K562 (cell line): Measurements from ENCODE around the gene CD2. TPM values are rescaled to one million over a fixed set of nuclear protein-coding genes. Genes with fewer than 3 reads are reported as not detected.
A peak's percentile ranks its signal among the peaks of the same experiment; 100 is the strongest.

ENCODE experiments used
- CREB3 ChIP-seq: fragments of 450-650 bp; conservative IDR thresholded peaks from 2 replicates; pipeline ENCODE4 v1.6.1; 2016; ENCODE audit warnings: missing genetic modification characterization, low read depth, mild to moderate bottlenecking, missing compliant biosample characterization, moderate library complexity
- ESRRB ChIP-seq: fragments of 250-450 bp; sonication (Bioruptor Pico); IDR thresholded peaks from 2 replicates; pipeline ENCODE4 v1.5.0; 2020; ENCODE audit warnings: mild to moderate bottlenecking, moderate library complexity, borderline replicate concordance
- FOXK2 ChIP-seq, 2 experiments: fragments of 450-650 bp; IDR thresholded peaks in 1 of 2; conservative IDR thresholded peaks in 1 of 2; 2 replicates each; pipeline ENCODE4 v1.6.1; 2016; ENCODE audit warnings: low read depth in 2 of 2, mild to moderate bottlenecking in 1 of 2
- GABPB2 ChIP-seq: fragments of 250-450 bp; sonication (Bioruptor Pico); conservative IDR thresholded peaks from 2 replicates; pipeline ENCODE4 v1.5.1; 2021; ENCODE audit warnings: mild to moderate bottlenecking
- HDAC1 ChIP-seq, 2 experiments: fragments of 450-650 bp; IDR thresholded peaks; 2 replicates each; pipeline ENCODE4 v1.6.1; 2016 to 2017; ENCODE audit warnings: inconsistent platforms in 1 of 2, mild to moderate bottlenecking in 1 of 2, moderate library complexity in 1 of 2
- HDAC3 ChIP-seq: fragments of 450-650 bp; IDR thresholded peaks from 2 replicates; pipeline ENCODE4 v1.6.1; 2018; ENCODE audit warnings: borderline replicate concordance, mild to moderate bottlenecking, moderate library complexity; ENCODE audit not compliant: partially characterized antibody
- HNRNPLL ChIP-seq: fragments of 200-400 bp; formaldehyde crosslinking; IDR thresholded peaks from 2 replicates; pipeline ENCODE4 v1.6.1; 2017; ENCODE audit warnings: low read length, low read depth, mild to moderate bottlenecking; ENCODE audit not compliant: poor library complexity, severe bottlenecking
- HOXB6 ChIP-seq: fragments of 250-450 bp; sonication (Bioruptor Pico); IDR thresholded peaks from 2 replicates; pipeline ENCODE4 v1.5.1; 2022; ENCODE audit warnings: mild to moderate bottlenecking, borderline replicate concordance
- JUN ChIP-seq, 2 experiments: sonication (generic) in 1 of 2; formaldehyde crosslinking in 1 of 2; IDR thresholded peaks; 2 replicates each; pipeline versions ENCODE4 v1.6.1 to v1.8.0; 2012 to 2022; ENCODE audit warnings: borderline replicate concordance in 2 of 2, mild to moderate bottlenecking in 2 of 2, improper control_type of control experiment in 1 of 2, low read depth in 1 of 2, low read length in 1 of 2, missing genetic modification reagents in 1 of 2
- MBD2 ChIP-seq: sonication (generic); IDR thresholded peaks from 2 replicates; pipeline ENCODE4 v1.6.1; 2016; ENCODE audit warnings: low read depth, borderline replicate concordance
- NFE2L1 ChIP-seq: fragments of 450-650 bp; IDR thresholded peaks from 2 replicates; pipeline ENCODE4 v1.6.1; 2016; ENCODE audit warnings: missing genetic modification characterization, low read depth, mild to moderate bottlenecking, missing compliant biosample characterization, moderate library complexity, borderline replicate concordance
- NR1H2 ChIP-seq: sonication (generic); formaldehyde crosslinking; IDR thresholded peaks from 2 replicates; pipeline ENCODE4 v1.4.0; 2020; ENCODE audit warnings: mild to moderate bottlenecking, missing genetic modification reagents
- SAP30 ChIP-seq: fragments of 200-600 bp; sonication (generic); IDR thresholded peaks from 2 replicates; pipeline ENCODE4 v1.6.1; 2012; ENCODE audit warnings: borderline replicate concordance, low read depth, mild to moderate bottlenecking, moderate library complexity, low read length, control low read depth, inconsistent platforms; ENCODE audit not compliant: insufficient read depth, poor library complexity, severe bottlenecking
- SMAD4 ChIP-seq: fragments of 250-450 bp; sonication (Bioruptor Pico); conservative IDR thresholded peaks from 2 replicates; pipeline ENCODE4 v1.8.0; 2021; ENCODE audit warnings: inconsistent platforms, mild to moderate bottlenecking, moderate library complexity
- THAP7 ChIP-seq: fragments of 250-450 bp; sonication (Bioruptor Pico); IDR thresholded peaks from 2 replicates; pipeline ENCODE4 v1.5.0; 2021
- TOE1 ChIP-seq, 2 experiments: fragments of 450-650 bp in 1 of 2; sonication (generic) in 1 of 2; formaldehyde crosslinking in 1 of 2; IDR thresholded peaks; 2 replicates each; pipeline versions ENCODE4 v1.7.1 to v1.8.0; 2016 to 2022; ENCODE audit warnings: borderline replicate concordance in 2 of 2, mild to moderate bottlenecking in 2 of 2, antibody characterized with exemption in 1 of 2, inconsistent platforms in 1 of 2, low read depth in 1 of 2, missing genetic modification reagents in 1 of 2, moderate library complexity in 1 of 2
- TSHZ1 ChIP-seq: fragments of 250-450 bp; sonication (Bioruptor Pico); IDR thresholded peaks from 2 replicates; pipeline ENCODE4 v1.4.0; 2020; ENCODE audit warnings: mild to moderate bottlenecking, moderate library complexity
- ZNF408 ChIP-seq: fragments of 250-450 bp; sonication (Bioruptor Pico); IDR thresholded peaks from 2 replicates; pipeline ENCODE4 v1.4.0; 2020; ENCODE audit warnings: low read depth, mild to moderate bottlenecking, moderate library complexity
- ZNF41 ChIP-seq: fragments of 250-450 bp; sonication (Bioruptor Pico); conservative IDR thresholded peaks from 2 replicates; pipeline ENCODE4 v1.4.0; 2020; ENCODE audit warnings: mild to moderate bottlenecking
- ZNF445 ChIP-seq: fragments of 250-450 bp; sonication (Bioruptor Pico); IDR thresholded peaks from 2 replicates; pipeline ENCODE4 v1.4.0; 2020; ENCODE audit warnings: low read depth, mild to moderate bottlenecking, moderate library complexity
- ZNF668 ChIP-seq: fragments of 250-450 bp; sonication (Bioruptor Pico); IDR thresholded peaks from 2 replicates; pipeline ENCODE4 v1.8.0; 2022; ENCODE audit warnings: mild to moderate bottlenecking, inconsistent platforms
- polyA plus RNA-seq, 8 experiments: library from polyadenylated mRNA; depleted of rRNA in 4 of 8; stranded (reverse) in 5 of 8; unstranded in 3 of 8; fragments of >200 nt; fragmentation: Nextera tagmentation in 2 of 8; fragmentation: Illumina TruSeq in 1 of 8; extraction: Ambion mirVana in 2 of 8; extraction: Trizol in 1 of 8; gene quantifications; 2 replicates each; pipeline versions ENCODE4 v1.2.1 to v1.2.3, GENCODE V29; 2011 to 2014; ENCODE audit warnings: inconsistent platforms in 1 of 8, missing spikeins in 1 of 8
- total RNA-seq, 7 experiments: library from RNA; depleted of rRNA in 6 of 7; stranded (reverse); fragments of >200 nt in 6 of 7; fragmentation: Illumina TruSeq in 2 of 7; extraction: Trizol in 2 of 7; gene quantifications; 2 replicates each; pipeline versions ENCODE4 v1.2.1 to v1.2.3, GENCODE V29; 2011 to 2021; ENCODE audit warnings: low replicate concordance in 1 of 7

CD2 gene
- total and polyA plus RNA-seq, 9 of the 15 experiments (the other 6 are each of a cell fraction or from before 2014, with no cell fraction given), result 0.07 to 0.16 TPM; not detected in 7

- TF ChIP-seq HNRNPLL (no peak), HOXB6 (CRISPR knock-in tag) (no peak), MBD2 (no peak), ZNF41 (CRISPR knock-in tag) (no peak), ESRRB (no peak), HDAC3 (no peak), ZNF445 (CRISPR knock-in tag) (no peak), NR1H2 (CRISPR knock-in tag) (no peak), NFE2L1 (no peak), HDAC1 (IDR thresholded peaks at IDR 0.05) (no peak), CREB3 (no peak), ZNF668 (CRISPR knock-in tag) (no peak), FOXK2 (conservative IDR thresholded peaks at IDR 0.05 in 1 of 2, IDR thresholded peaks at IDR 0.05 in 1 of 2; ENCODE audit: low read depth in 2 of 2) (no peak), TSHZ1 (CRISPR knock-in tag) (0 out of 2 replicates have a peak, but pooled peaks have one; percentile 12), TOE1 (IDR thresholded peaks at IDR 0.05; ENCODE audit: borderline replicate concordance) (no peak), TOE1 (CRISPR knock-in tag; IDR thresholded peaks at IDR 0.05; ENCODE audit: borderline replicate concordance, low read depth) (no peak), SAP30 (no peak), THAP7 (CRISPR knock-in tag) (no peak), SMAD4 (CRISPR knock-in tag) (peak; percentile 34; the same call in 1 of the 2 replicates), GABPB2 (no peak), JUN (IDR thresholded peaks at IDR 0.05; ENCODE audit: borderline replicate concordance, low read depth, low read length) (no peak), JUN (CRISPR knock-in tag; IDR thresholded peaks at IDR 0.05; ENCODE audit: borderline replicate concordance) (no peak), ZNF408 (no peak)
Measured at GRCh38 chr1:116762781-116763115, 8.5 kb downstream of the CD2 start (continued).
